GM10248 (cell line): ENCODE results near the gene ANKS3.

ENCODE experiments used
- CTCF ChIA-PET: fragments of 300-600 bp; sonication (Branson Sonifier 250); formaldehyde crosslinking; extraction: SDS; loops from one replicate; lab custom pipeline; 2021; ENCODE audit warnings: antibody characterized with exemption; lab: Yijun Ruan, JAX
- POLR2A ChIA-PET: fragments of 350-650 bp; sonication (Branson Sonifier 250); formaldehyde crosslinking; extraction: SDS; loops from one replicate; lab custom pipeline; 2020; ENCODE audit warnings: antibody characterized with exemption; lab: Yijun Ruan, JAX
- DNase-seq: peaks from one replicate; pipeline ENCODE4 v3.0.0; 2012; ENCODE audit errors: extremely low spot score
- CTCF ChIP-seq: IDR thresholded peaks from 2 replicates; pipeline ENCODE4 v1.5.1; 2012; ENCODE audit warnings: mild to moderate bottlenecking, low read depth; ENCODE audit errors: extremely low read depth, missing control alignments, control extremely low read depth

ANKS3 gene

DNA sequence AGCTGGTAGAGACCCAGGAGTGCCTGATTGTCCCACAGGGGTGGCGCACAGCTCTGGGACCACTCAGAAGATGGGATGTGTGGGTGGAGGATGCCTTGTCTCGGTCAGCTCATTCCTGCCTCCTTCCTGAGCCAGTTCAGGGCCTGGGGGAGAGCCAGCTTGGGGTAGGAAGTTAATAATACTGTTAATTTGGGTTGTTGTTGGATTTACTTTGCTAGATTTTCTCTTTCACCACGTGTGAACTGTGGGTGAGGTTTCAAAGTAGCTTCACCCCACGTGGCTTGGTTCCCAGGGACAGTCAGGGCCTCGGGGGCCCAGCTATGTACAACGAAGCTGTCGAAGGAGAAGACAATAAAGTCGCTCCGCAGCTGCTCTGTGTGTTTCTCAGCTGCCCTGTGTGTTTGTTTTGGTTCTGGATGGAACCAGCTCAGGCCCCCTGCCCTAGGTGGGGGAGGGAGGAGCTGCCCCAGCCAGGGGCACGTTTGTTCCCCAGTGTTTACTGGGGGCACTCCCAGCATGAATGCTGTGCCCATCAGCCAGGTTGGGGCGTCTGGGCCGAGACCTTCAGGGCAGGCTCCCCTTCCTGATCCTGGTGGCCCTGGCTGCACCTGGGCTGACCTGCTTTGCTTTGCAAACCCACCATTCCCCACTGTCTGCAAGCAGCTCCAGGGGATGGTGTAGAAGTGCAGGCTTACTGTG, 38.4 kb downstream of the ANKS3 start:
- no peak for DNase-seq
- ChIA-PET CTCF (interaction anchor here (0.9 to 2.4 kb wide), 5 partner anchors 10 to 26 kb away, joined by 3 to 11 read pairs (median 3); no protein-coding TSS in a partner anchor), POLR2A (no interaction called here)
- TF ChIP-seq CTCF, result no peak

GRCh38 chr16:4694642-4695451, 39.2 kb downstream of the ANKS3 start:
- ChIA-PET CTCF (interaction anchor here (0.9 to 2.4 kb wide), 8 partner anchors 11 to 73 kb away, joined by 3 to 11 read pairs (median 4); no protein-coding TSS in a partner anchor), POLR2A (interaction anchor here (1.8 kb wide), 1 partner anchor 40 kb away, joined by 5 read pairs; the partner anchor contains the start of gene DNAAF8)
- TF ChIP-seq CTCF, result no peak
- no peak for DNase-seq

GRCh38 chr16:4693956-4694641, 40.0 kb downstream of the ANKS3 start:
- POLR2A ChIA-PET, result interaction anchor here (1.8 kb wide), 1 partner anchor 41 kb away, joined by 5 read pairs; the partner anchor contains the start of gene DNAAF8
- TF ChIP-seq CTCF, result no peak
- CTCF ChIA-PET, result interaction anchor here (0.7 to 2.4 kb wide), 8 partner anchors 10 to 105 kb away, joined by 3 to 6 read pairs (median 4); partner anchors contain the start of gene DNAAF8
- peak; percentile 81 for DNase-seq

DNA sequence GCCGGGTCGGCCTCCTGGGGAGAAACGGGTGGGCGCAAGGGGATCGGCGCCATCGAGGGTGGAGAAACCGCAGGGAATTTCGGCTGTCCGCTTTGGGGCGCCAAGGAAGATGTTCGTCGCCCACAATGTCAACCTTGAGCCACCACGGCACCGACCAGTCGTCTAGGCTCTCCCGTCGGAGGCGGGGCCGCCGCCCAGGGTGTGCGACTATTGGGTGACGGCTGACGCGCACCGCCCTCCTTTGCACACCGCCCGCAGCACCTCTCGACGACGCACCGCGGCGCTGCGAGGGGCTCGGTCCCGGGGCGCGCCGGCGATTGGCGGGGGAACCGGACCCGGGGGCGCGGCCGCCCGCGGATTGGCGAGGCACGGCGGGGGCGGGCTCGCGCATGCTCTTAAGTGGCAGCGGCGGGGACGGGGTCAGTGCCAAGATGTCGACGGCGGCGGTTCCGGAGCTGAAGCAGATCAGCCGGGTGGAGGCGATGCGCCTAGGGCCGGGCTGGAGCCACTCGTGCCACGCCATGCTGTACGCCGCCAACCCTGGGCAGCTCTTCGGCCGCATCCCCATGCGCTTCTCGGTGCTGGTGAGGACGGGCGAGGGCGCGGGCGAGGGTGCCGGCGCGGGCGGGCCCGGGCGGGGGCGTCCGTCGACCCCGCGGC, 40.6 kb downstream of the ANKS3 start, which contains the start of gene NUDT16L1:
NUDT16L1 (plus strand) TSS at position 267 of the 660 bp plus-strand sequence; CDS start at position 432, 165 bp downstream.
- ChIA-PET POLR2A (interaction anchor here (0.6 to 1.8 kb wide), 2 partner anchors 41 to 52 kb away, joined by 4 to 5 read pairs; partner anchors contain the start of gene DNAAF8), CTCF (interaction anchor here (0.7 to 2.4 kb wide), 10 partner anchors 10 to 187 kb away, joined by 3 to 6 read pairs (median 4); partner anchors contain the start of gene DNAAF8)
- peak; percentile 22 for TF ChIP-seq CTCF
- peak; percentile 99 for DNase-seq

GRCh38 chr16:4692460-4693295, 41.4 kb downstream of the ANKS3 start:
- TF ChIP-seq CTCF, result no peak
- CTCF ChIA-PET, result interaction anchor here (0.8 to 2.4 kb wide), 7 partner anchors 11 to 187 kb away, joined by 3 to 6 read pairs (median 4); partner anchors contain the start of gene DNAAF8
- POLR2A ChIA-PET, result interaction anchor here (0.6 kb wide), 1 partner anchor 53 kb away, joined by 4 read pairs; no protein-coding TSS in a partner anchor
- DNase-seq, result no peak
